GM03348 (cell line): ENCODE measurements around the gene CYP26B1.

ENCODE experiments used
- DNase-seq: peaks from one replicate; pipeline ENCODE4 v3.0.0; 2012; ENCODE audit warnings: low spot score

CYP26B1 gene, protein sequence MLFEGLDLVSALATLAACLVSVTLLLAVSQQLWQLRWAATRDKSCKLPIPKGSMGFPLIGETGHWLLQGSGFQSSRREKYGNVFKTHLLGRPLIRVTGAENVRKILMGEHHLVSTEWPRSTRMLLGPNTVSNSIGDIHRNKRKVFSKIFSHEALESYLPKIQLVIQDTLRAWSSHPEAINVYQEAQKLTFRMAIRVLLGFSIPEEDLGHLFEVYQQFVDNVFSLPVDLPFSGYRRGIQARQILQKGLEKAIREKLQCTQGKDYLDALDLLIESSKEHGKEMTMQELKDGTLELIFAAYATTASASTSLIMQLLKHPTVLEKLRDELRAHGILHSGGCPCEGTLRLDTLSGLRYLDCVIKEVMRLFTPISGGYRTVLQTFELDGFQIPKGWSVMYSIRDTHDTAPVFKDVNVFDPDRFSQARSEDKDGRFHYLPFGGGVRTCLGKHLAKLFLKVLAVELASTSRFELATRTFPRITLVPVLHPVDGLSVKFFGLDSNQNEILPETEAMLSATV

GRCh38 chr2:72147303-72147971 lies at the start of gene CYP26B1:
TSS of gene CYP26B1 (minus strand) at chr2:72147862. CDS start at chr2:72147834, 28 bp downstream.
- DNase-seq, result peak; percentile 22

GRCh38 chr2:72193723-72194122 lies 46.1 kb upstream of the CYP26B1 start:
- DNase-seq, result no peak

DNA sequence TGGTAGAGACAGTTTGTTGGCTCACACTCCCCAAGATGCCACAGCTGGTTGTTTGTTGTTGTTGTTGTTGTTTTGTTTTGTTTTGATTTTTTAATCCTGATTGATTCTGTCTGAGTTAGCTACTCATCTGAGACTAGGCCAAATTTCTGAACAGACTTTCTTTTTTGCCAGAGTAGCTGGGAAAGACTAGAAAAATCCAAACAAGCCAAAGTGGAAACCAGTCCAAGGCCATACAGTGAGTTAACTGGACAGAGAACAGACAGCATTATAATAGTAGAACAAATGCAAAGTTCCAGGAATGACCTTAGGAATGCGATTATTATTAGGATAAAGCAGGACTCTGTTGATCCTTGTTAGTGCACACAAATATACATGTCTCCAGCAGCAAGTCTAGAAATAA lies 43.8 kb upstream of the CYP26B1 start:
- DNase-seq, result no peak

GRCh38 chr2:72185206-72185605 lies 37.5 kb upstream of the CYP26B1 start:
- DNase-seq, result no peak

DNA sequence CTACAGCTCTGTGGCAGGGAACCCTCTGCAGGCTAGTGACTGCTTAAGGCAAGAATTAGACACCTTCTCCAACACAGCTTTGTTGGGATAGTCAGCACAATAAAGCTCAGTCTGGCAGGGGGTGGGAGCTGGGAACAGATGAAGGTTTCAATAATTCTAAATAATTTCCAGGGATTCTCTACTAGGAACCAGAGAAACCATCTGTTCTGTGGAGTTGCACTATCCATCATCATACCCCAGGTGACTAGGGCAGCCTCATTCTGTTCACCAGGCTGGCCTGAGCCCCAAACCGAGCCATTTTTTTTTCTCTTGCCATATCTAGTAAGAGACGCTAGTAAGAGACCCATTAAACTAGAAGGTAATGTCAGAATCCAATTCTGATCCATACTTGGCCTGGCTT lies 35.8 kb upstream of the CYP26B1 start:
- no peak for DNase-seq

- no peak for DNase-seq
Measured at GRCh38 chr2:72183016-72183415, 35.4 kb upstream of the CYP26B1 start.

GRCh38 chr2:72182547-72182946 lies 34.9 kb upstream of the CYP26B1 start:
- DNase-seq, result no peak

DNA sequence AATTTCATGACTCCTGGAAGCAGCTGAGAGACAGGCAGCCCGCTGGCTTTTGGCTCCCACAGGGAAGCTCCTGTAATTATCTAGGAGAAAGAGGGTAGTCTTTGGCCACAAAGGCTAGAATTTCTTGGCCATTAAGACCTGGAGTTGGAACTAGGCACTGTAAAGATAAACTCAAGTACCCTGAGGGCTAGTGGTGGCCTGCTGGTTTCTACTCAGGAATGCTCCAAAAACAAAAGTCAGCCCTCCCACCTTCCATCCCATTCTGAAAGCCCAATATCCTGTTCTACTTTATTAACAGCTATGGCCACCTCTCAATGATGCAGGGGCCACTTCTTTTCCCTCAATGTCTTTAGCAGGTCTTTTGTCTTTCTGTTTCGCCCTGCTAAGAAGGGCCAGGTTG lies 34.0 kb upstream of the CYP26B1 start:
- DNase-seq, result no peak

GRCh38 chr2:72180351-72180750 lies 32.7 kb upstream of the CYP26B1 start:
- no peak for DNase-seq

DNA sequence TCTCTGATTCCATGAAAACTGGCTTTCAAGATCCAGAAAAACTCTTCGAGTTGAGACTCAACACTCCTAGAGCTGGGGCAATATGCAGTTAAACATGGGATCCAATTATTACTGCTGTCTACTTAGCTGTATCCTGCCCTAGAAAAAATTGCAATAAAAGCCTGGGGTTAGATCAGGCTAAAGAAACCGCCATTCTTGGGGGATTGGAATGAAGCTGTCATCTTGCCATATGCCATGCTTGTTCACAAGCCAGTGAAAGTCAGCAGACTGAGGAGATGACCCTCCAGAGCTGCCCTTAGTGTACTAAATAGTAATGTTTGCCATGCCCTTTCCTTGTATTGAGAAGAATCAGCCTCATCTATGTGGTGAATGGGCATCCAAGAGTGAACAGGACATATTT lies 30.9 kb upstream of the CYP26B1 start:
- no peak for DNase-seq

DNA sequence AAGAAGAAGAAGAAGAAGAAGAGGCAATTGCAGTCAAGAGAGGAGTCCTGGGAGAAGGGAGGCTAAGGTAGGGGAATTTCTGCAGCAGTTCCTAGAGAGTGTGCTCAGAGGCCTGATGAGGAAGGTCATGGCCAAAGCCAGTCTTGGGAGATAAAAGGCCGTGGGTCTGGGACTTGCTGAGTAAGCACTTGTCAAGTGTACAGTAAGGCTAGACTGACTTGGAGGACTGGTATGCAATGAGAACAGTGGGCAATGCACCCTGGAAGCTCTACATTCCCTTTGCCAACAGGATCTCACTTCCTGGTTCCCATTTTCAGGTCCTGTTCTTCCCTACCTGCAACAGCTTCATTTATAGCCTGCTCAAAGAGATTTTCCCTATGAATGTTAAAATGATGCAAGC lies 28.6 kb upstream of the CYP26B1 start:
- DNase-seq, result no peak

GRCh38 chr2:72175636-72176035 lies 28.0 kb upstream of the CYP26B1 start:
- no peak for DNase-seq

DNA sequence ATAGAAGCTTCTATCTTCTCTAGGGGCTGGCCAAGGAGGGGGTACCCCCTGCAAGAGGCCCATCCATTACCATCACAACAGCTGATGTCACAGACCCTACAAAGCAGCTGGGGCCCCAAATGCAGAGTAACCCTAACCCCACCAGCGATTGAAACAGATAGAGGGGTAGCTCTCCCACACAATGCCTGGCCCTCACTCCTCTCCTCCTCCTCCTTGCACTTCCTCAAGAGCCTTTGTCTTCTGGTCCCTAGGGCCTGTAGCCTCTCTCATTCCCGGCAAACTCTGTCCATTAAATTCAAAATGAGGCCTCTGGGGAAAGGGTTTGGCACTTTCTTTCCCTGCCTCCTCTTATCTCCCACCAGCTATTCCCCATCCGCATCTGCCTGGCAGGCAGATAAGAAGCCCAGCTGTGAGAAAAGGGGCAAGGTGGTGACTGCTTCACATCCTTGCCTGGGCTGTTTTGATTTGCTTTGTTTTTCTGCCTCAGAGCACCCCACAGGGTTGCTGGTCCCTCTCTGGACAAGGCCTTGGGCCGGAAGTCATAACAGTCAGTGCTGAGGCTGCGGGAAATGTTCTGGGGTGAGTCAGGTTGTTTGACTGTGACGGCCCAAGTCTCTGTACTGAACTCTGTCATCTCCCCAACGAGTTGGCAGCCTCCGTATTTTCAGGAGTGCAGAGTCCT lies 26.1 kb upstream of the CYP26B1 start:
- DNase-seq, result no peak

DNA sequence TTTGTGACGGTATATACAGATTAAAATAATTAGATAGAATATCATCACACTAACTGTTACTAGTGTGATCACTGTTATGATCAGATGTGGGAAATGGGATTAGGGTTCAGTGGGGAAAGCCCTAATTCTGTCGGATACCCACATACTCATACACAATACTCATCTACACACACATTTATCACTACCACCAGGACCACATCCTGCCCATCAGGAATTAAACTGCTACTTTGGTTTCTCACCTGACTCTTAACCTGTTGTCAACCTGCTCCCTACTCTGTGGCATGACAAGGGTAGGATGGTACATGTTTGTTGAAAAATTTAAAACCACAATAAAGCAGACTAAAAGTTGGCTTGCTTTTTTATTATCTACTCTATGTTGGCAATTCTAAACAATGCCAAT lies 24.8 kb upstream of the CYP26B1 start:
- no peak for DNase-seq

DNA sequence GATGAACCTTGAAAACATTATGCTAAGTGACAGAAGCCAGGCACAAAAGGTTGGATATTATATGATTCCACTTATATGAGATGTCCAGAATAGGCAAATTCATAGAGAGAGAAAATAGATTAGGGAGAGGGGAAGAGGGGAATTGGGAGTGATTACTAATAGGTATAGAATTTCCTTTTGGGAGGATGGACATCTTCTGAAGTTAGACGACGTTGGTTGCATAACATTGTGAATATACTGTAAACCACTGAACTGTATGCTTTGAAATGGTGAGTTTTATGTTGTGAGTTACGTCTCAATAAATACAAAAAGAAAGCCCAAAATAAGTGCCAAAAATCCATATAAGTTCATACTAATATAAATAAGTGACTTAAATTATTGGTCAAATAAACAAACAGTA lies 18.6 kb upstream of the CYP26B1 start:
- no peak for DNase-seq

GRCh38 chr2:72165792-72166191 lies 18.1 kb upstream of the CYP26B1 start:
- DNase-seq, result no peak

DNA sequence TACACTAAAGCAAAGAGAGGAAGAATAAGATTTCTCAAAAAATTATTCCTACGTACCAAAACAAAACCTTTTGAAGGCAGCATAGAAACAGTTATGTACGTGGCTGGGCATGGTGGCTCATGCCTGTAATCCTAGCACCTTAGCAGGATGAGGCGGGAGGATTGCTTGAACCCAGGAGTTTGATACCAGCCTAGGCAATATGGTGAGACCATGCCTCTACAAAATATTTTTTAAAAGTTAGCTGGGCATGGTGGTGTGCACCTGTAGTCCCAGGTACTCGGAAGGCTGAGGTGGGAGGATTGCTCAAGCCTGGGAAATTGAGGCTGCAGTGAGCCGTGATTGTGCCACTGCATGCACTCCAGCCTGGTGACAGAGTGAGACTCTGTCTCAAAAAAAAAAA lies 14.9 kb upstream of the CYP26B1 start:
- DNase-seq, result no peak

- no peak for DNase-seq
Measured at GRCh38 chr2:72159211-72159993, 11.7 kb upstream of the CYP26B1 start.

DNA sequence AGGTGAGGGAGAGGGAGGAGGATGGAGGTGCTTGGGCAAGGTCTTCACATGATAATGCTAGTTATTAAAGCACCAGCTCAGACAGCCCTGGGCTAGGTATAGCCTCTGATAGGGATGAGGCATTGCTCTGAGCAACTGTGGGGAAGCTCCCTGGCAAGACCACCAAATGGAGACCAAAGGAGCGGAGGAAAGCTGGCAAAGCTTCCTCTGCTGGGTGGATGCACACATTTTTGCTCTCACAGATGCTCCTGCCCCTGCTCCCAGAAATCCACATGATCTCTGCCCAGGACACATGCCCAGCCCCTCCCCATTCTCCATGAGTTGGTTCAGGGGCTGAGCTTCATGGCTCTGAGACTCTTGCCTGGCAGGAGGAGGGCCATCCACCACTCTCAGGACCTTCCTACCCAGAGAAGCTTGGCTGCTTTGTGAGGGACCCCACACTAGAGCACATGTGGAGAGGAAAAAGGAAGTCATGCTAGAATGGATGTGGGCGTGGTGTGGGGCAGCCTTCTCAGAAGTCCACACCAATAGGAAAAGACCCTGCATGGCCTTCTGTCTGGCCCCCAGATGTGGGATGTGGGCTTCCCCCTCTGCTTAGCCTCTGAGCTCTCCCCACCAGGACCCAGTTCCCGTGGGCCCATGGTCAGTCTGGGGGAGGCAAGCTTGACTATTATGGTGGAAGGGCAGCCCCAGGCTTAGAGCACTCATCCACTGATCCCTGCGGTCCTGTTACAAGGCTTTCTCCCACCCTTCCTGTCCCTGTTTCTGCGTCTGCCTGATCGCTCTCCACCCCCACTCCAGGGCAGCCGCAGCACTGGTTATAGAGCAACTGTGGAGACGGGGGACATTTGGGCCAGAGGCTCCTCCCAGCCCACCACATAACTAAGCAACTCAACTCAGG lies 10.5 kb upstream of the CYP26B1 start:
- DNase-seq, result no peak

GRCh38 chr2:72156872-72157271 lies 9.2 kb upstream of the CYP26B1 start:
- no peak for DNase-seq

GRCh38 chr2:72155737-72156136 lies 8.1 kb upstream of the CYP26B1 start:
- no peak for DNase-seq
